IMR-90 (cell line): ENCODE measurements around the gene TAS2R40. TPM values are rescaled to one million over a fixed set of nuclear protein-coding genes. Genes with fewer than 3 reads are reported as not detected.

Experiments
- ATAC-seq: fragments of 200-7000 bp; cut with Tn5 transposase; 2 replicates; pipeline ENCODE4 v1.9.1; 2020; ENCODE audit warnings: low read depth, mild to moderate bottlenecking, moderate library complexity
- Bru-seq: library from RNA; stranded (reverse); fragments of 400-500 nt; gene quantifications from one replicate; lab custom pipeline; 2021; lab: Mats Ljungman, UMichigan
- BruChase-seq, 2 experiments: library from RNA; stranded (reverse); fragments of 400-500 nt; gene quantifications; one replicate each; lab custom pipeline; 2021; lab: Mats Ljungman, UMichigan
- BruUV-seq: library from RNA; stranded (reverse); fragments of 400-500 nt; replicated peaks from 2 replicates; lab custom pipeline; 2021; lab: Mats Ljungman, UMichigan
- CTCF ChIA-PET: fragments of 300-600 bp; formaldehyde crosslinking; extraction: SDS; loops from one replicate; lab custom pipeline; 2021; ENCODE audit warnings: antibody characterized with exemption; lab: Yijun Ruan, JAX
- POLR2A ChIA-PET: fragments of 300-600 bp; sonication (Branson Sonifier 250); formaldehyde crosslinking; loops from one replicate; lab custom pipeline; 2022; ENCODE audit warnings: antibody characterized with exemption; ENCODE audit not compliant: unreplicated experiment; lab: Charles Lee
- DNase-seq: peaks from one replicate; pipeline ENCODE4 v3.0.0; 2013
- H2AFZ ChIP-seq: replicated peaks from 2 replicates; pipeline ENCODE3; 2013; ENCODE audit warnings: low read length, mild to moderate bottlenecking; ENCODE audit not compliant: poor library complexity
- H2AK5ac ChIP-seq: 2 replicates; pipeline ENCODE4 v1.6.1; 2013; ENCODE audit warnings: low read depth, low read length, inconsistent platforms
- H2AK9ac ChIP-seq: replicated peaks from 2 replicates; pipeline ENCODE3; 2013; ENCODE audit warnings: mild to moderate bottlenecking, low read depth, low read length, moderate library complexity; ENCODE audit not compliant: poor library complexity
- H2BK120ac ChIP-seq: 2 replicates; pipeline ENCODE4 v1.6.1; 2013; ENCODE audit warnings: low read depth, low read length, inconsistent platforms
- H2BK15ac ChIP-seq: 3 replicates; pipeline ENCODE4 v1.6.1; 2013; ENCODE audit warnings: low read depth, low read length, inconsistent platforms
- H2BK20ac ChIP-seq: 2 replicates; pipeline ENCODE4 v1.6.1; 2013; ENCODE audit warnings: low read depth, mild to moderate bottlenecking, inconsistent platforms, low read length, moderate library complexity
- H2BK5ac ChIP-seq: 2 replicates; pipeline ENCODE4 v1.6.1; 2013; ENCODE audit warnings: mild to moderate bottlenecking, low read depth, low read length, inconsistent platforms; ENCODE audit not compliant: poor library complexity, severe bottlenecking
- H3K14ac ChIP-seq: replicated peaks from 2 replicates; pipeline ENCODE4 v1.6.1; 2013; ENCODE audit warnings: low read depth, low read length, inconsistent platforms
- H3K18ac ChIP-seq: 2 replicates; pipeline ENCODE4 v1.6.1; 2013; ENCODE audit warnings: low read depth, low read length, control low read depth
- H3K23ac ChIP-seq: 2 replicates; pipeline ENCODE4 v1.6.1; 2013; ENCODE audit warnings: low read depth, low read length, inconsistent platforms
- H3K27ac ChIP-seq: 2 replicates; pipeline ENCODE4 v1.5.1; 2013; ENCODE audit warnings: mild to moderate bottlenecking, control low read depth, low read length; ENCODE audit not compliant: insufficient read depth
- H3K27me3 ChIP-seq: 2 replicates; pipeline ENCODE4 v1.6.1; 2013; ENCODE audit warnings: low read length; ENCODE audit not compliant: control insufficient read depth, insufficient read depth
- H3K36me3 ChIP-seq: 2 replicates; pipeline ENCODE4 v1.6.1; 2013; ENCODE audit warnings: low read length, mixed read lengths; ENCODE audit not compliant: control insufficient read depth, insufficient read depth
- H3K4ac ChIP-seq: 2 replicates; pipeline ENCODE4 v1.6.1; 2013; ENCODE audit warnings: low read depth, low read length, inconsistent platforms
- H3K4me1 ChIP-seq: 2 replicates; pipeline ENCODE4 v1.6.1; 2013; ENCODE audit warnings: low read length, mixed read lengths; ENCODE audit not compliant: control insufficient read depth, insufficient read depth
- H3K4me2 ChIP-seq: 2 replicates; pipeline ENCODE4 v1.6.1; 2013; ENCODE audit warnings: low read depth, mild to moderate bottlenecking, control low read depth, low read length, moderate library complexity
- H3K4me3 ChIP-seq: 2 replicates; pipeline ENCODE4 v1.5.1; 2013; ENCODE audit warnings: low read depth, mild to moderate bottlenecking, control low read depth, low read length, moderate library complexity; ENCODE audit not compliant: insufficient read depth
- H3K56ac ChIP-seq: 2 replicates; pipeline ENCODE4 v1.6.1; 2013; ENCODE audit warnings: low read length, inconsistent platforms; ENCODE audit not compliant: insufficient read depth; ENCODE audit errors: extremely low read depth
- H3K79me1 ChIP-seq, 2 experiments: 2 replicates each; pipeline ENCODE4 v1.6.1; 2013; ENCODE audit warnings: low read length in 2 of 2, inconsistent platforms in 1 of 2, low read depth in 1 of 2
- H3K9ac ChIP-seq: 2 replicates; pipeline ENCODE4 v1.6.1; 2013; ENCODE audit warnings: low read depth, low read length, control low read depth
- H3K9me1 ChIP-seq: 2 replicates; pipeline ENCODE4 v1.6.1; 2013; ENCODE audit warnings: low read length, inconsistent platforms; ENCODE audit not compliant: insufficient read depth
- H3K9me3 ChIP-seq: 2 replicates; pipeline ENCODE4 v1.6.1; 2013; ENCODE audit warnings: low read length; ENCODE audit not compliant: control insufficient read depth, insufficient read depth
- H4K20me1 ChIP-seq: 2 replicates; pipeline ENCODE4 v1.6.1; 2013; ENCODE audit warnings: low read length, inconsistent platforms; ENCODE audit not compliant: insufficient read depth
- H4K5ac ChIP-seq: 2 replicates; pipeline ENCODE4 v1.6.1; 2013; ENCODE audit warnings: mild to moderate bottlenecking, low read depth, low read length, control low read depth
- H4K8ac ChIP-seq, 2 experiments: 2 replicates each; pipeline ENCODE4 v1.6.1; 2013; ENCODE audit warnings: low read depth in 2 of 2, low read length in 2 of 2, control low read depth in 1 of 2, inconsistent platforms in 1 of 2
- H4K91ac ChIP-seq: 2 replicates; pipeline ENCODE4 v1.6.1; 2013; ENCODE audit warnings: low read depth, low read length, inconsistent platforms; ENCODE audit not compliant: insufficient read depth
- RCOR1 ChIP-seq: IDR thresholded peaks from 2 replicates; pipeline ENCODE4 v1.6.1; 2012; ENCODE audit warnings: mild to moderate bottlenecking, low read length, improper control_type of control experiment; ENCODE audit not compliant: insufficient replicate concordance
- WGBS, 2 experiments: methylation state at CpG; one replicate each; pipeline versions ENCODE4 v1.1.5 to v1.1.7; 2013; ENCODE audit warnings: missing lambda C conversion rate in 2 of 2; ENCODE audit not compliant: insufficient read length in 1 of 2; ENCODE audit errors: extremely low coverage in 2 of 2; 5-methylcytosine and 5-hydroxymethylcytosine counted together
- dilution Hi-C: fragments of 300-500 bp; cut with HindIII; formaldehyde crosslinking; loops from one replicate; pipeline ENCODE4 v1.14.3; 2018; ENCODE audit warnings: low sequenced_read_pairs; ENCODE audit not compliant: unreplicated experiment
- in situ Hi-C: fragments of 300-500 bp; cut with MboI; formaldehyde crosslinking; loops from 3 replicates; pipeline ENCODE4 v1.14.3; 2019; ENCODE audit warnings: low sequenced_read_pairs, inconsistent platforms, mixed read lengths
- intact Hi-C: fragments of 100-400 bp; cut with micrococcal nuclease; formaldehyde crosslinking; loops from 2 replicates; pipeline ENCODE4 v1.10.0; 2022
- long read RNA-seq: library from polyadenylated mRNA; unstranded; transcript quantifications from one replicate; pipeline ENCODE4 v2.0.0, GENCODE V29; 2021; ENCODE audit not compliant: unreplicated experiment
- polyA plus RNA-seq, 3 experiments: library from polyadenylated mRNA; depleted of rRNA; stranded (reverse); fragments of >200 nt; gene quantifications; 2 replicates each; pipeline ENCODE4 v1.2.3, GENCODE V29; 2012; ENCODE audit warnings: low replicate concordance in 1 of 3
- total RNA-seq: library from RNA; depleted of rRNA; stranded (reverse); fragments of >200 nt; gene quantifications from 2 replicates; pipeline ENCODE4 v1.2.3, GENCODE V29; 2012; rRNA removed

The TAS2R40 gene
- total RNA-seq (not detected in 2 replicates), polyA plus RNA-seq (2012; rRNA removed) (not detected in 2 replicates), Bru-seq, nascent RNA (not detected), BruChase-seq, experiment 1, labeled RNA remaining after a 6-hour chase (not detected), BruChase-seq, experiment 2, labeled RNA remaining after a 2-hour chase (not detected)
- not detected in 2 replicates for polyA plus RNA-seq (2012; cell fraction: cytosol; rRNA removed)
- polyA plus RNA-seq (2012; cell fraction: nucleus; rRNA removed; ENCODE audit: low replicate concordance), result not detected in 2 replicates
- long read RNA-seq, result 0 reads

GRCh38 chr7:143221737-143222136, at the start of gene TAS2R40:
TSS of gene TAS2R40 (plus strand) at chr7:143222037. CDS start at chr7:143222079, 42 bp downstream.
- CTCF ChIA-PET, result interaction anchor here (0.8 kb wide), 1 partner anchor 19 kb away, joined by 3 read pairs; no protein-coding TSS in a partner anchor
- peaks cover 28% of the 10 kb centered on the region for H3K27me3 ChIP-seq
- POLR2A ChIA-PET, result no interaction called here

More at GRCh38 chr7:143221737-143222136, at the start of gene TAS2R40:
- H3K4ac ChIP-seq, result no peak within 1 kb of the TSS
- H3K4me2 ChIP-seq, result no peak within 1 kb of the TSS
- H3K4me3 ChIP-seq, result no peak within 1 kb of the TSS
- no peak within 1 kb of the TSS for H2BK5ac ChIP-seq
- no peak within 1 kb of the TSS for H2AFZ ChIP-seq
- no peak within 1 kb of the TSS for H3K14ac ChIP-seq
- no peak for TF ChIP-seq RCOR1
- H3K18ac ChIP-seq, result no peak within 1 kb of the TSS
- H4K20me1 ChIP-seq, result no peaks in the 10 kb centered on the region
- no peak for DNase-seq
- no peak for ATAC-seq
- no peaks in the 10 kb centered on the region for H3K36me3 ChIP-seq
- no peak within 1 kb of the TSS for H2BK20ac ChIP-seq
- H3K9me1 ChIP-seq, result no peaks in the 10 kb centered on the region
- H3K4me1 ChIP-seq, result no peaks in the 10 kb centered on the region
- H3K9ac ChIP-seq, result no peak within 1 kb of the TSS
- H2AK9ac ChIP-seq, result no peak within 1 kb of the TSS
- in situ Hi-C loops (loop anchor here (25.0 kb wide), 1 partner anchor 884 kb away; no protein-coding TSS in a partner anchor), intact Hi-C loops (no loop called here), dilution Hi-C loops (no loop called here)
- no peak within 1 kb of the TSS for H3K56ac ChIP-seq
- BruUV-seq, result no TSS peak
- H4K5ac ChIP-seq, result no peak within 1 kb of the TSS
- no peak within 1 kb of the TSS for H2BK15ac ChIP-seq
- H3K9me3 ChIP-seq, result no peaks in the 10 kb centered on the region
- H2AK5ac ChIP-seq, result no peak within 1 kb of the TSS
- no peaks in the 10 kb centered on the region for H3K79me1 ChIP-seq
- no peak within 1 kb of the TSS for H4K8ac ChIP-seq
- 63% methylated on average over 3 of the region's 3 CpGs; no CpG with 5 or more reads in 1 of the 2 experiments for WGBS, 2 experiments
- H3K27ac ChIP-seq, result no peak within 1 kb of the TSS
- H3K23ac ChIP-seq, result no peak within 1 kb of the TSS
- no peak within 1 kb of the TSS for H4K91ac ChIP-seq
- H2BK120ac ChIP-seq, result no peak within 1 kb of the TSS
